Hematopoietic multipotent progenitor cell treated with erythropoietin and hydrocortisone succinate and interleukin-3 and kit ligand, for 6 days (in vitro differentiated cells): Measurements from ENCODE around the gene ZDHHC11B.
"Not testable (repeated sequence)": the region's sequence is repeated elsewhere in the genome, so short reads cannot be mapped to it uniquely, and the experiment has no call there.

Experiments used
- DNase-seq: peaks from one replicate; pipeline ENCODE4 v3.0.0-alpha.2; 2015

Gene ZDHHC11B

GRCh38 chr5:750226-750625, 34.3 kb downstream of the ZDHHC11B start:
- DNase-seq = not testable (repeated sequence)

- no peak for DNase-seq
Observed at GRCh38 chr5:749101-749670, 35.3 kb downstream of the ZDHHC11B start.

GRCh38 chr5:748011-748980, 36.2 kb downstream of the ZDHHC11B start:
- not testable (repeated sequence) for DNase-seq

GRCh38 chr5:747303-747844, 37.2 kb downstream of the ZDHHC11B start:
- not testable (repeated sequence) for DNase-seq

DNA sequence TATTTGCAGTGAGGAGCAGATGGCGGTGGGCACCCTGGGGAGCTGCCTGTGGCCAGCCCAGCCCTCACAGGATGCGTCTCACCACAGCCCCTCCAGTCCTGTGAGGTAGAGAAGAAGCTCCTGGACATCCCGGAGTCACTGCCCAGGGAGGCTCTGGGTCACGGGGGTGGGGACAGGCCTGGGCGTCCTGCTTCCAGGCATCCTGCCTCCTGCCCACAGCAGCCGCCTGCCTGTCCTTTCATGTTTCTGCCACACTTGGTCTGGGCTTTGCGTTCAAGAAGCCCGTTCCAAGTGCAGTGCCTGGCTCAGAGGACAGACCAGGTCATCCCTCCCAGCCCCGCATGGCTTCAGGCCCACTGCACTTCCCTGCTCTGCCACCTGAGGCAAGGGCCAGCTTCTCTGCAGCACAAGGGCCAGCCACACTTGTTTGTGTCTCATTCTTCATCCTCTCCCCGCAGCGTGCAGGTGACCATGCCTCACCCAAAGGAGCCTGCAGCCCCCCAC, 38.2 kb downstream of the ZDHHC11B start:
- no peak for DNase-seq

GRCh38 chr5:745272-746142, 39.0 kb downstream of the ZDHHC11B start:
- DNase-seq = not testable (repeated sequence)

GRCh38 chr5:743696-744404, 40.7 kb downstream of the ZDHHC11B start:
- DNase-seq = not testable (repeated sequence)

DNA sequence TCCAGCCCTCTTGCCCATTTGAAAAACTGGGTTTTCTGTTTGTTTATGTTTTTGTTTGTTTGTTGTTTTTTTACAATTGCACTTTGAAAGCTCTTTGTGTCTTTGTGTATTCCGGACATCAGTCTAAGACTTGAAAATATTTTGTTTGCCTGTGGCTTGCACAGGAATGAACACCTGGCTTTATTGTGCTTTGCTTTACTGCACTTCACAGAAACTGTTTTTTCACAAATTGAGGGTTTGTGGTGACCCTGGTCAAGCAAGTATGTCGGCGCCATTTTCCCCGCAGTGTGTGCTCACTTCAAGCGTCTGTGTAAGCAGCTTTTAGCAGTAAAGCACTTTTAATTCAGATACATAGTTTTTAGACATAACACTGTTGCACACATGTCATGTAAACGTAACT, 42.3 kb downstream of the ZDHHC11B start:
- DNase-seq = not testable (repeated sequence)

- DNase-seq = not testable (repeated sequence)
Observed at GRCh38 chr5:734145-734544, 50.4 kb downstream of the ZDHHC11B start.

GRCh38 chr5:732754-733454, 51.6 kb downstream of the ZDHHC11B start:
- DNase-seq = not testable (repeated sequence)

DNA sequence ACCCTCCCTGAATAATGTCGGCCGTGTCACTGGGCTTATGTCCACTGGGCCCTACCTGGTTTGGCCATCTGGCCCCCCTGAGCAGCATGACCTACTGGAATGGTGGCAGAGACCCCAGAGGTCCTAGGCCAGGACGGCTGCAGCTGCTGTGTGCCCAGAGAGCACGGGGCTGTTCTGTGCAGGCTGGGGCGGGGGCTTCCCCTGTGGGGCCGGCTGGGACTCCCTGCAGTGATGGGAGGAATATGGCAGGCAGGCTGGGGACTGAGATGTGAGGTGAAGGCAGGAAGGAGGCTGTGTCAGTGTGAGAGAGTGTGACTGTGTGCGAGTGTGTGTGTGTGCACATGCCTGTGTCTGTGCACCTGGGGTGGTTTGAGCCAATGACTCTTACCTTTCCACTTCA, 55.3 kb downstream of the ZDHHC11B start:
- not testable (repeated sequence) for DNase-seq

- DNase-seq = not testable (repeated sequence)
Observed at GRCh38 chr5:727087-727486, 57.4 kb downstream of the ZDHHC11B start.

DNA sequence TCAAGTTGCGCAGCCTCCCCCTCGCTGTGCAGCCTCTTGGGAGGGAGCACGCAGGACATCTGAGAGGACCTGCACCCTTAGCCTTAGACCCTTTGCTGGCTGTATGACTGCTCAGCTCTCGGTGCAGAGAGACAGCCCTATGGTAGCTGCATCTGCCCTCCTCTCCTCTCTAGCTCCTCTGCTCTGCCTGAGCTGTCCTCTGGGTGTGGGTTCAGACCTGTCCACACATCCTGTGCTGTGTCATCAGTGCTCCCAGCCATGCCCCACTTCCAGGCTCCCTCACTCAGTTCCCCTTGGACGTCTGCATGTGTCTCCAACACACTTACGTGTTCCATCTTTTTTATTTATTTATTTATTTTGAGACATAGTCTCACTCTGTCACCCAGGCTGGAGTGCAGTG, 60.7 kb downstream of the ZDHHC11B start:
- DNase-seq = not testable (repeated sequence)

- not testable (repeated sequence) for DNase-seq
Observed at GRCh38 chr5:723309-723708, 61.2 kb downstream of the ZDHHC11B start.

GRCh38 chr5:719379-719778, 65.2 kb downstream of the ZDHHC11B start:
- not testable (repeated sequence) for DNase-seq

DNA sequence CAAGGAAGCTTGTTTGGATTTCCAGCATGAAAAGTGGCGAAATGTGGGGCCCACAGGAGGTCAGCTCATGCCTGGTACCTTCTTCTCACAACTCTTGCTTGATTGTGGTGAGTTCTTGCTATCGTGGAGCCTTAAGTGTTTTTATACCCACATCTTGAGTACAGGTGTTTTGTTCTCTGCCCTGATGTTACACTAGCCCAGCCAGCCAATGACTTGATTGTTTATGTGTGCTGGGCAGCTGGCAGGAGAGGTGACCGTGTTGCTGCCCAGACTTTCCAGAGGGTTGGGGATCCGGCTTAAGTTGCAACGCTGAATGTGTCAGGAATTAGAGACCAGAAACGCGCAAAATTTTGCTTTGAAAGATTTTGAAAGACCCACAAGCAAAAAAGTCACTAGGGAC, 67.4 kb downstream of the ZDHHC11B start:
- no peak for DNase-seq

DNA sequence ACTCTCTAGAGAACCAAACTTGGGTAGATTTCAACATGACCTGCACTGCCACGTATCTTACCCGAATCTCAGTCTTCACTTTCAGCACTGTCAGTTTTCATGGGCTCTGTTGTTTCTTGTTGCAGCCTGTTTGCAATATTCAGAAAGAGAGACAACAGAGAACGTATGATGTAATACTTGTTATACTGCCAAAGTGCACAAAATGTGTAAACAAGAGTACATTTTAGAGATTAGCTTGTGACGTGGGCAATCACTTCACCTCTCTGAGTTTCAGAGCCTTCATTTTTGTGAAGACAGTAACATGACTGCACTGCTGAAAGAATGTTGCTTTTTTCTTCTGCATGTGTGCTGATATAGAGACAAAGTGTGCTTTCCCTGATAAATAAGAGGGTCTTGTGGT, 67.8 kb downstream of the ZDHHC11B start:
- DNase-seq = not testable (repeated sequence)

- not testable (repeated sequence) for DNase-seq
Observed at GRCh38 chr5:715636-716035, 68.9 kb downstream of the ZDHHC11B start.

- not testable (repeated sequence) for DNase-seq
Observed at GRCh38 chr5:714215-715118, 70.1 kb downstream of the ZDHHC11B start.

GRCh38 chr5:713686-714085, 70.8 kb downstream of the ZDHHC11B start:
- DNase-seq = not testable (repeated sequence)
